Epithelial cell of alveolus of lung (primary cell): Measurements from ENCODE around the gene CBLL1. TPM values are rescaled to one million over a fixed set of nuclear protein-coding genes. Genes with fewer than 3 reads are reported as not detected.

ENCODE experiments used
- total RNA-seq: library from RNA; depleted of rRNA; stranded (reverse); fragments of >200 nt; gene quantifications from 2 replicates; pipeline ENCODE4 v1.2.1, GENCODE V29; 2015

The CBLL1 gene
- total RNA-seq: 14.2 and 16.1 TPM in 2 replicates

GRCh38 chr7:107743567-107744344, at the start of gene CBLL1:
Gene CBLL1, plus strand, starts transcription at chr7:107744142. Its CDS starts 22 bp downstream, at chr7:107744164.

GRCh38 chr7:107803009-107803610, 59.2 kb downstream of the CBLL1 start, which contains the start of gene SLC26A3:
Gene SLC26A3, minus strand, starts transcription at chr7:107803223. Its CDS starts 8,714 bp downstream, at chr7:107794509.

Other genes starting within 250 kb of the CBLL1 start
- 29.8 and 30.0 TPM in 2 replicates for gene COG5, start 180.2 kb upstream of the CBLL1 start, total RNA-seq
- 6.9 and 16.7 TPM in 2 replicates for gene DUS4L, start 180.2 kb upstream of the CBLL1 start, total RNA-seq
- gene BCAP29, start 163.9 kb upstream of the CBLL1 start, total RNA-seq: 45.0 and 82.4 TPM in 2 replicates
- 0.40 and 0.78 TPM in 2 replicates for gene SLC26A4, start 83.3 kb upstream of the CBLL1 start, total RNA-seq
- not detected in 2 replicates for gene SLC26A3, start 59.1 kb downstream of the CBLL1 start, total RNA-seq
- 29.5 and 36.6 TPM in 2 replicates for gene DLD, start 147.0 kb downstream of the CBLL1 start, total RNA-seq